ENCODE measurements around the gene ZDHHC11B. TPM values are rescaled to one million over a fixed set of nuclear protein-coding genes. Genes with fewer than 3 reads are reported as not detected.

The ZDHHC11B gene
- total RNA-seq, 4 donors from 2014 or later, result 2.5 to 19.0 (median 4.7) TPM

- 83 to 91% methylated on average over 37 to 42 of the region's 44 CpGs for WGBS, 2 donors
- TF ChIP-seq CTCF (IDR thresholded peaks at IDR 0.05) (no peak), POLR2A (IDR thresholded peaks at IDR 0.05) (no peak)
- intact Hi-C loops (cut with DNase I; ENCODE audit: low total_unique reads), result no loop called here
These were observed 116.1 kb downstream of the ZDHHC11B start for GRCh38 chr5:668283-668995.

GRCh38 chr5:666816-667498 is 117.6 kb downstream of the ZDHHC11B start:
- TF ChIP-seq CTCF (IDR thresholded peaks at IDR 0.05), result no peak
- TF ChIP-seq POLR2A (IDR thresholded peaks at IDR 0.05), result no peak
- WGBS, 2 donors, result 92 to 94% methylated on average over 13 of the region's 13 CpGs
- DNase-seq (ENCODE audit: low spot score in 2 of 2), result no peak
- intact Hi-C loops (cut with DNase I; ENCODE audit: low total_unique reads), result no loop called here
- no peak overlapping the region for H3K4me3 ChIP-seq (ENCODE audit: low read depth, poor library complexity, severe bottlenecking)

More at GRCh38 chr5:668283-668995, 116.1 kb downstream of the ZDHHC11B start:
- no peak overlapping the region for H3K4me3 ChIP-seq (ENCODE audit: low read depth, poor library complexity, severe bottlenecking)
- no peak for DNase-seq (ENCODE audit: low spot score in 2 of 2)

- WGBS, 2 donors, result 88 to 92% methylated on average over 22 to 34 of the region's 40 CpGs
- no peak for TF ChIP-seq POLR2A (IDR thresholded peaks at IDR 0.05)
- TF ChIP-seq CTCF (IDR thresholded peaks at IDR 0.05), result no peak
- intact Hi-C loops (cut with DNase I; ENCODE audit: low total_unique reads), result no loop called here
- no peak overlapping the region for H3K4me3 ChIP-seq (ENCODE audit: low read depth, poor library complexity, severe bottlenecking)
- no peak for DNase-seq (ENCODE audit: low spot score in 2 of 2)
These were observed 118.4 kb downstream of the ZDHHC11B start for GRCh38 chr5:665956-666711.

GRCh38 chr5:665541-665955 is 119.0 kb downstream of the ZDHHC11B start:
- TF ChIP-seq POLR2A (IDR thresholded peaks at IDR 0.05) (no peak), CTCF (IDR thresholded peaks at IDR 0.05) (no peak)
- DNase-seq (ENCODE audit: low spot score in 2 of 2), result no peak
- intact Hi-C loops (cut with DNase I; ENCODE audit: low total_unique reads), result no loop called here
- H3K4me3 ChIP-seq (ENCODE audit: low read depth, poor library complexity, severe bottlenecking), result no peak overlapping the region
- WGBS, 2 donors, result 74 to 87% methylated on average over 6 to 8 of the region's 8 CpGs

GRCh38 chr5:664994-665360 is 119.6 kb downstream of the ZDHHC11B start:
- intact Hi-C loops (cut with DNase I; ENCODE audit: low total_unique reads), result no loop called here
- 97 to 99% methylated on average over 18 to 20 of the region's 20 CpGs for WGBS, 2 donors
- no peak overlapping the region for H3K4me3 ChIP-seq (ENCODE audit: low read depth, poor library complexity, severe bottlenecking)
- TF ChIP-seq POLR2A (IDR thresholded peaks at IDR 0.05), result no peak
- no peak for DNase-seq (ENCODE audit: low spot score in 2 of 2)
